HEK293 (cell line): Measurements from ENCODE around the gene KIF20B.

ENCODE experiments used
- BCL11B ChIP-seq: fragments of 450-650 bp; formaldehyde crosslinking; IDR thresholded peaks from 2 replicates; pipeline ENCODE4 v1.5.1; 2016; ENCODE audit warnings: low read depth, missing biosample characterization, missing genetic modification characterization
- CTCF ChIP-seq: fragments of 450-650 bp; formaldehyde crosslinking; IDR thresholded peaks from 2 replicates; pipeline ENCODE4 v1.5.1; 2016; ENCODE audit warnings: missing biosample characterization, missing genetic modification characterization
- EGR2 ChIP-seq: fragments of 450-650 bp; formaldehyde crosslinking; IDR thresholded peaks from 2 replicates; pipeline ENCODE4 v1.5.1; 2016; ENCODE audit warnings: low read depth, missing biosample characterization, missing genetic modification characterization
- KLF1 ChIP-seq: fragments of 450-650 bp; formaldehyde crosslinking; IDR thresholded peaks from 2 replicates; pipeline ENCODE4 v1.5.1; 2016; ENCODE audit warnings: missing biosample characterization, missing genetic modification characterization
- RBAK ChIP-seq: fragments of 450-650 bp; formaldehyde crosslinking; IDR thresholded peaks from 2 replicates; pipeline ENCODE4 v1.5.1; 2016; ENCODE audit warnings: missing biosample characterization, missing genetic modification characterization
- SP2 ChIP-seq: fragments of 450-650 bp; formaldehyde crosslinking; IDR thresholded peaks from 2 replicates; pipeline ENCODE4 v1.5.1; 2016; ENCODE audit warnings: missing biosample characterization, missing genetic modification characterization
- ZBTB49 ChIP-seq: fragments of 450-650 bp; formaldehyde crosslinking; IDR thresholded peaks from 2 replicates; pipeline ENCODE4 v1.5.1; 2016; ENCODE audit warnings: missing biosample characterization, missing genetic modification characterization, low read depth
- ZNF175 ChIP-seq: fragments of 450-650 bp; formaldehyde crosslinking; IDR thresholded peaks from 2 replicates; pipeline ENCODE4 v1.5.1; 2016; ENCODE audit warnings: missing biosample characterization, missing genetic modification characterization
- ZNF266 ChIP-seq: fragments of 450-650 bp; formaldehyde crosslinking; IDR thresholded peaks from 2 replicates; pipeline ENCODE4 v1.5.1; 2016; ENCODE audit warnings: missing biosample characterization, missing genetic modification characterization, low read depth
- ZNF324 ChIP-seq: fragments of 450-650 bp; formaldehyde crosslinking; IDR thresholded peaks from 2 replicates; pipeline ENCODE4 v1.5.1; 2016; ENCODE audit warnings: missing biosample characterization, missing genetic modification characterization
- ZNF404 ChIP-seq: fragments of 450-650 bp; formaldehyde crosslinking; IDR thresholded peaks from 2 replicates; pipeline ENCODE4 v1.5.1; 2017; ENCODE audit warnings: missing biosample characterization, missing genetic modification characterization
- ZNF416 ChIP-seq: fragments of 450-650 bp; formaldehyde crosslinking; IDR thresholded peaks from 2 replicates; pipeline ENCODE4 v1.5.1; 2016; ENCODE audit warnings: missing biosample characterization, missing genetic modification characterization
- ZNF626 ChIP-seq: fragments of 450-650 bp; sonication (Bioruptor Pico); formaldehyde crosslinking; IDR thresholded peaks from 2 replicates; pipeline ENCODE4 v1.5.1; 2018; ENCODE audit warnings: missing biosample characterization, missing genetic modification characterization, inconsistent platforms

GRCh38 chr10:89810908-89811525 is 109.6 kb downstream of the KIF20B start:
- TF ChIP-seq CTCF (tag by site-specific recombination) (no peak), SP2 (tag by site-specific recombination) (no peak), ZBTB49 (tag by site-specific recombination) (no peak), KLF1 (tag by site-specific recombination) (no peak), ZNF404 (tag by site-specific recombination) (no peak), RBAK (no peak), BCL11B (tag by site-specific recombination) (no peak), ZNF626 (tag by site-specific recombination) (no peak), ZNF324 (tag by site-specific recombination) (no peak), ZNF416 (tag by site-specific recombination) (no peak), ZNF175 (tag by site-specific recombination) (no peak), ZNF266 (tag by site-specific recombination) (no peak), EGR2 (tag by site-specific recombination) (no peak)
